Gastroesophageal sphincter (tissue), 2 donors: ENCODE measurements around the gene ULK1.

ENCODE experiments used
- EP300 ChIP-seq: sonication (generic); formaldehyde crosslinking; IDR thresholded peaks from one replicate; pipeline ENCODE4 v1.6.1; 2017; ENCODE audit warnings: antibody characterized with exemption, mild to moderate bottlenecking
- POLR2A ChIP-seq, 2 donors: fragments of 450-650 bp; IDR thresholded peaks; one replicate each; pipeline ENCODE4 v1.6.1; 2017; ENCODE audit warnings: antibody characterized with exemption in 2 of 2, mild to moderate bottlenecking in 2 of 2, moderate library complexity in 1 of 2

DNA sequence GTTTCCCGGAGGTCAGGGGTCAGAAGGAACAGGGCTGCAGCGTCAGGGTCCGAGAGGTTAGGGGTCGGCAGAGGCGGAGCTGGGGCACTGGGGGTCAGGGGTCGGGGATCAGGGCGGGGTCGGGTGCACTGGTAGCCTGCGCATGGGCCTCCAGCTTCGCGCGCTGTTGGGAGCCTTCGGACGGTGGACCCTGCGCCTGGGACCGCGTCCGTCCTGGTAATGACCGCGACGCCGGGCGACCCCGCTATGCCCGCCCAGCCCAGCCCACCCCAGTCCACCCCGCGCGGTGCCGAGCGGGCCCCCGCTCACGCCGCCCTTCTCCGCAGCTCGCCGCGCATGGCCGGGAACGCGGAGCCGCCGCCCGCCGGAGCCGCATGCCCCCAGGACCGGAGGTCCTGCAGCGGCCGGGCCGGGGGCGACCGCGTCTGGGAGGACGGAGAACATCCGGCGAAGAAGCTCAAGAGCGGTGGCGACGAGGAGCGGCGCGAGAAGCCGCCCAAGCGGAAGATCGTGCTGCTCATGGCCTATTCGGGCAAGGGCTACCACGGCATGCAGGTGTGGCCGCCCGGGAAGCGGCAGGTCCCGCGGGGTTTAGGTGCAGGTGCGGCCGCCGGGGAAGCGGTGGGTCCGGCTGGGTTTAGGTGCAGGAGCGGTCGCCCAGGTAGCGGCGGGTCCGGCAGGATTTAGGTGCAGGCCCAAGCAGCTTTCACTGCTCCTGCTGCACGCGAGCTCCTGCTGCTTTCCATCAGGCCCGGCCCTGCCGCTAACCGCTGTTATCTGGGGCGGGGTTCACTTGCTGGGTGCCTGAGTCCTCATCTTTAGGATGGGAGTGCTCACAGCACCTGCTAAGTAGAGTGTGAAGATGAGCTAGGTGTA, 35.4 kb downstream of the ULK1 start:
- TF ChIP-seq POLR2A (IDR thresholded peaks at IDR 0.05) (no peak), EP300 (no peak)
